SH-SY5Y (cell line): ENCODE data around the gene HEBP2.

Experiments used
- GATA2 ChIP-seq: IDR thresholded peaks from 2 replicates; pipeline ENCODE4 v1.6.1; 2011; ENCODE audit warnings: mild to moderate bottlenecking, low read depth, low read length
- GATA3 ChIP-seq: IDR thresholded peaks from 2 replicates; pipeline ENCODE4 v1.6.1; 2011; ENCODE audit warnings: low read depth, mild to moderate bottlenecking, low read length, moderate library complexity

DNA sequence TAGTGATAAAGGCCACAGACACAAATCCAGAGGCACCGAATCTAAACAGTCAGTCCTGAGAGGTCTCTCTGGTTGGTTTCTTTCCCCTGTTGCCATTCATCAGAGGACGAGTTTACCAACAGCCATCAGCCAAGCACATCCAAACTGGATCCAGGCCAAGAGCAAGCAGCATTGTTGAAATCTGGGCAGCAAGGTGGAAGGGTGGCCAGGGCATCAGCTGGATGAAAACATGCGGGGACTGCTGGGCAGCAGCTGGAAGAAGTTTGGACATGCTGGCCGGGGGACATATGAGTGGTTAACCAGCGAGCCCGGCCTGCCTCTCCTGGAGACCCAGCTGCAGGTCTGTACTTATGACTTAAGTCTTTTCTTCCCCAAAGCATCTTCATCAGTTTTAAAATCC is 26.2 kb upstream of the HEBP2 start, which contains the start of gene SMIM28:
- TF ChIP-seq GATA2 = no peak
- no peak for TF ChIP-seq GATA3
